ENCODE measurements around the gene KCNIP4.

The KCNIP4 gene

DNA sequence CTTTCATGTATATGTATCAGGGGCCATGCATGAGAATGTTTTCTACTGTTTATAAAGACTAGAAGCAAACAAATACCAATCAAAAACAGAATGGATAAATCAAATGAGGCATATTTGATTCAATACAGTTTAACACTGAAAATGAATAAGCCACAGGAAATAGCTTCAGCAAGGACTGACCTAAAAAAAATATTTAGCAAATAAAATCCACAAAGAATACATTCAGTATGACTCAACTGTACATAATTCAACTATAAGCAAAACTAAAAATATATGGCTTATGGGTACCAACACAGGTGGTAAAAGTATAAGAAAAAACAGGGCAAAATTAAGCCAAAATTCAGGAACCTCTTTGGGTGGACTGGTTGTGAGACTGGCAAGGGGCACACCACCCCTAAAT lies 112.9 kb downstream of the KCNIP4 start:
- no peak for DNase-seq

DNA sequence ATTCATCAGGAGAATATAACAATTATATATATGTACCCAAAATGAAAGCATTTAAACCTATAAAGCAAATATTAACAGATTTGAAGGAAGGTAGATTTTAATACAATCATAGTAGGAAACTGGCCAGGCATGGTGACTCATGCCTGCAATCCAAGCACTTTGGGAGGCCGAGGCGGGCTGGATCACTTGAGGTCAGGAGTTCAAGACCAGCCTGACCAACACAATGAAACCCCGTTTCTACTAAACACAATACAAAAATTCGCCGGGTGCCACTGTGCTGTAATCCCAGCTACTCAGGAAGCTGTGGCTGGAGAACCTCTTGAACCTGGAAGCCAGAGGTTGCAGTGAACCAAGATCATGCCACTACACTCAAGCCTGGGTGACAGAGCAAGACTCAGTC lies 118.3 kb downstream of the KCNIP4 start:
- no peak for DNase-seq

DNA sequence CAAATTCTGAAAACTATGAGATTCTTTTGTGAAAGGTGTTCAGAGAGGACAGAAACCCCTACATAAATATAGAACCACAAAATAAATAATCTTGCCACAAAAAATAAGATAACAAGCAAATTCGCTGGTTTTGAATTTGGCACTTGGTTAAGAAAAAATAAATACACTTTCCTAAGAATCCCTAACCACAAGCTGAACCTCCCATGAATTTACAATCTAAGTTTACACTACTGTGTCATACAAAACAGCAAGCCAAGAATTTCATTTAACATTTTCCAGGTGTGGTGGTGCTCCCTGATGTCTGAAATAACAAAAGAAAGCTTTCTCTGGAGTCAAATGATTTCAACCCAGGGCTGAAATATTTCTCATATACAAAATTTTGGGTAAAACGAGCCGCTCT lies 121.0 kb downstream of the KCNIP4 start:
- DNase-seq, result no peak

DNA sequence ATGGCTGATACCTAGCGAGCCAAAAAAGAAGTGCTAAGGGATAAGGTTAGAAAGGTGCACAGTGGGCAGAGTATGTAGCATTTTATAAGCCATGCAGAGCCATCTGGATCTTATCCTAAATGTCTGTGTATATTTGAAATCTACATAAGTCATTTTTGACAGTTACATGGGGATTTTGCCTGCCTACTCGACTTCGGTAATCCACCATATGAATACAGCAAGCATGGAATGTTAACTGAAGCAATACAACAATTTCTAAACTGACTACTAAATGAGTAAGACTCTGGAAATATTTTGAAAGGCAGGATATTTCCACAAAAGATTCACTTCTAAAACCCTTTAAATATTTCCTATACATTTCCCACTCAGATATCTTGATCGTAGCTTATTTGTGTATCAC lies 122.5 kb downstream of the KCNIP4 start:
- no peak for DNase-seq

DNA sequence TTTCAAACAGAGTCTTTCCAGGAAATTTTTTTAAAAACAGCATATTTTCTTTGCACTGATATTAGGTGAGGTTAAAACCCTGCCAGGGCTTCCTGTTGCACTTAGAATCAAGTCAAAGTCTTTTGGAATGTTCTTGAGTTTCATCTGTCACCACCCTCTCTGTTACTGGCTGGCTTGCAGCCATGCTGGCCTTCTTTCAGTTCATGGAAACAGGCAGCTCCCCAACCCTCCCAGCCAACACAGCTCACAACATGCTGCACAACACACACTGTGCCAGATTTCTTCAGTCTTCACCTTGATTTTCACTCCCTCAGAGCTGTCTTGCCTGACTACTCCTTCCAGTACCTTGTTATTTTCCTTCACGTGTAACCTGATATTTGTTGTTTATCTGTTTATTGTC lies 129.5 kb downstream of the KCNIP4 start:
- DNase-seq, result no peak

DNA sequence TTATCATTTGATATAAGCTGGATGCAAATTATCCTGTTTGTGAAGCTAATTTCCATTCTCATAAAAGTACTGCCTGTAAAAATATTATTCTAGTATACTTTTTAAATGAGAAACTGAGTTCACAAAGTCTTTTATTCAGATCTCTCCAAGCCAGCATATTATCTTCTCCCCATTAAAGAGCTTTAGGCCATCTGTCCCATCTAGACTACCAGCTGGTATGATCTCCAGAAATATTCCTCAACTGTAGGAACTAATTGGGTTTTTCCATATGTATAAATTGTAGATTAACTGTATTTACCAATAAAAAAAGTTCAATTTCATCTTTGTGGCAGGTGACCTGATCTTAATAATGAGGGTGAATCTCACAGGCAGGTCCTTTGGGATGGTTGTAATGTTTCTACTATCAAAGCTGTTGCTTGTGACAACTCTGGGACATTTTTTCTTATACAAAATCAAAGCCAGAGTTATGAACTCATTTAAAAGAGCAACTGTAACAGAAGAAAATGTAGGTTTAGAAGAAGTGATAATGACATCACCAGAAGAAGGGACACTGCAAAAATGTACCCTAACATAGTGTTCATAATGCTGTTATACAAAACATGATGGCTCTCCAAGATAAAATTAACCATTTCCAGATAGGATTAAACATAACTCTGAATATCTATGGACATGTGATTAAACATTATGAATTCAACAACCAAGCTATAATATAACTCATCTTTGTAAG lies 132.8 kb downstream of the KCNIP4 start:
- no peak for DNase-seq

DNA sequence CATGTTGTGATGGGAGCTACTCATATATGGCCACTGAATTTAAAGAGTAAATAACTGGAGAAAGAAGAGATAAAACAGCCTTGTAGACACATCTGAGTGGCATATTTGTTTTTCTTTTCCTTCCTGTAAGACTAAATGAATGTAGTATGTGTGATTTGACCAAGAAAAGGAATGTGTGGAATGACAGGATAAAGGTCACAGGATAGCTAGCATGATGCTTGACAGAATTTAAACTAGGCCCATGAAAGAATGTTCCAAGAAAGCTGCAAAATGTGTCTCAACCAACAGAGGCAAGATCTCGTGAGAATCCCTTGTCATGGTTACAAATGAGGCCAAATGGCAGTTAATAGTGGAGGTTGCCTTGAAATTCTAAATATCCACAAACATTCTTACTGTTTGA lies 137.0 kb downstream of the KCNIP4 start:
- no peak for DNase-seq

DNA sequence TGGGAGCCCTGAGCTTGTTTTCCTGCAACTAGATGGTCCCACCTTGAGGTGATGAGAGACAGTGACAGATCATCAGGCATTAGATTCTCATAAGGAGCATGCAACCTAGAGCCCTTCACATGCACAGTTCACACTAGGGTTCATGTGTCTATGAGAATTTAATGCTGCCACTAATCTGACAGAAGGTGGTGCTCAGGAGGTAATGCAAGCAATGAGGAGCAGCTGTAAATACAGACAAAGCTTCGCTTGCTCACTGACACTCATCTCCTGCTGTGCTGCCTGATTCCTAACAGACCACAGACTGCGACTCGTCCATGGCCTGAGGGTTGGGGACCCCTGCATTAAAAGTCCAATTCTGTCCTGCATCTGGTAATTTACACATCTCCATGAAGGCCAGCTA lies 141.6 kb downstream of the KCNIP4 start:
- DNase-seq, result no peak

DNA sequence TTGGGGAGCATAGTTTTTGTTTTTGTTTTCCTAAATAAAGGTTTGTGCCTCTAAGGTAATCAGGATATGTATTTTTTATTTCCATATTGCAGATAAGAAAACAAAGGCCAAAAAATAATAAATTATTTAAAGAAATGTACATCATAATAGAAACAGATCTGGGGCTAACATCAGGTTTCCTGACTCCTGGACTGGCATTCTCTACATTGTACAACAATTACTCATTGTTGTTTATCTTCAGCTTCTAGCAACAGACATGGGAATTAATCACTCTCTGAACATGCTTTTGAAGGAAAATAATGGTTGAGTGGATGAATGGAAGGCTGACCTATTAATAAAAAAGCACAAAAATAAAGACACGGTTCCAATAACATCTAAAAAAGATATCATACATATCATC lies 146.2 kb downstream of the KCNIP4 start:
- DNase-seq, result no peak

DNA sequence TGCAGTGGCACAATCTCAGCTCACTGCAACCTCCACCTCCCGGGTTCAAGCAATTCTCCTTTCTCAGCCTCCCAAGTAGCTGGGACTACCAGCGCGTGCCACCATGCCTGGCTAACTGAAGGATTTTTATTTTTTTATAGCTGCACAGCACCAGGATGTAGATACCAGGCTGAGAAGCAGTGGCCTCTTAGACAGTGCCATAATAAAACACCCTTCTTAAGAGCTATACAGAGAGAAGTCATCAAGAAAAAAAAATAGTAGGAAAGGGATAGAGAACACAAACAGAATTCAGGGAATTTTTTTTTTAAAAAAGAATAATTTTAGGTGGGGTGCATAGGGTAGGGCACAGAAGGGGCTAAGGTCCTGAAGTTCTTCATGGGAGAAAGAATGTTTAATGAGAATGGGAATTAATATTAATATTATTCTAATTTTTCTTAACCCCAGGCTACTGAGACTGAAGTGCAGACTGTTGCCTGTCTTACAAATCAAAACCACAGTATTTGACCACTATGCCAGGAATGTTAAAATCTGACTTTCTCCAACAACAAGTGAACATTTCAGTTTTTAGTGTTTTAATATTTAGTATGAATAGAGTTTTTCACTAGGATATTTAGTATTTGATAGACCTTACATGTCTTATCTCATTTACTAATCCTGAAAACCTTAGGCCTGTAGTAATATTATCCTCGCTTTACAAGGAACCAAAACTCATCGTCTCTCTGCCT lies 146.7 kb downstream of the KCNIP4 start:
- DNase-seq, result no peak

DNA sequence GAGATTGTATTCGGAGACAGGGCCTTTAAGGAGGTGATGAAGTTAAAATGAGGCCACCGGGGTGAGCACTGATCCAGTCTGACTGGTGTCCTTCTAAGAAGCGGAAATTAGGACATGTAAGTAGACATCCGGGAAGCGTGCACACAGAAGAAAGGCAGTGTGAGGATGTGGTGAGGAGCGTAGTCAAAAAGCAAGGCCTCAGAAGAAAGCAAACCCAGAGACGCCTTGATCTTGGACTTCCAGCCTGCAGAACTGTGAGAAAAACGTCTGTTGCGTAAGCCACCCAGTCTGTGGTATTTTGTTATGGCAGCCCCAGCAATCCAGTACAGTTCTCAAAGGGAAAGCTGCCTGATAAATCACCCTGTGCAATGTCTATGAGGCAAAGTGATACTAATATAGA lies 153.5 kb downstream of the KCNIP4 start:
- DNase-seq, result no peak

DNA sequence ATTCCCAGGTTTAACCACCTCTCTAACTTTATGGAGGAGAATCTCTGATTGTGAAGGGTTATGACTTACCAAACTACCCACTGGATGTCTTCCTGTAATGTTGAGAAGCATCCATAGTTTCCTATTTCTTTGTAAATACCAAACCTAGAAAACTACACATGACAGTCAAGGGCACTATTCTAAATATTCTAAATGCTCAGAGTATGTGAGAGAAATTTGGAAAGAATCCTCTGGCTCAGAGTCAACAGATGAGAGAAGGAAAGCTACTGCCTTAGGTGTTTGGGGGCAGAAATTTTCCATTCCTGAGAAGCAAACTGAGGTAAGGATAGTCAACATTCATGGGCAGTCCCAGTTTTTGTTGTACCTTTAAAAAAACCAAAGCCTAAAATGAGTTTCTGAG lies 155.8 kb downstream of the KCNIP4 start:
- DNase-seq, result no peak

DNA sequence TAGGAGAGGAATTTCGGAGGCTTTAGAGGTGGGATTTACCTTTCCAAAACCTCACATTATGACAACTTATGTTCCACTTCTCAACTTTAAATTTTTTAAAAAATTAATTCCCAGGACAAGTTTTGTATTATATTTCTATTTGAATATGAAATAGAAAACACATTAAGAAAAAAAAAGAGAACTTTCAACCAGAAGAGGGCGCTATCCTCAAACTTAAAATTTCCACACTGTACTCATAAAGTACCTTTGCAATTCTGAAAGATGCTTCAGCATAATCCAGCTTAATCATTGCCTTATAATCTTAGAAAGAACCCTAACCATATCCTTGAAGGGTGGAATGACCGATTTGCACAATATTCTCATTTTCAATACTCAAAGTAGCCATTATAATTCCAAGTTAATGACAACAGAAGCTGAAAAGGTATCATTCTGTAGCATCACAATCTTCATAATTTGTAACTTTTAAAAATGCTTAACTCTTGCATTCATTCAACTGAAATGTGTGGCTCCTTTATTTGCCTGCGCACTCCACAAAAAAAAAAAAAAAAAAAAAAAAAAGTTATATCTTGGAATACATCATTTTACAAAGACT lies 158.0 kb downstream of the KCNIP4 start:
- no peak for DNase-seq

DNA sequence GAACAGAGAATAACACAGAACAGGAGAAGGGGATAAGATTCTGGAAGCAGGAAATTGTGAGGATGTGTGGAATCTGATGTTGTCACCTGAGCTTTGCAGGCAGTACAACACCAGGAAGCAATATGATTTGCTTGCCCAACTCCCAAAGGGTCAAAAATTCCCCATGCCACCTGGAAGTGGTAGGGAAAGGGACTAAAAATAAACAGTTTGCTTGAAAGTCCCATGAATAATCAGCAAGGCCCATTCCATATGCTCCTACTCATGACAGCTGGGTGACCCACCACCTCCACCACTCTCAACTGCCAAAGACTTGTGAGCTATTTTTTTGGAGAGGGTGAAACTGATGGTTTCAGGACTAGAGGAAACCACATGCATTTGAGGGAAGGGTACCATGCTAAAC lies 168.4 kb downstream of the KCNIP4 start:
- DNase-seq, result no peak

DNA sequence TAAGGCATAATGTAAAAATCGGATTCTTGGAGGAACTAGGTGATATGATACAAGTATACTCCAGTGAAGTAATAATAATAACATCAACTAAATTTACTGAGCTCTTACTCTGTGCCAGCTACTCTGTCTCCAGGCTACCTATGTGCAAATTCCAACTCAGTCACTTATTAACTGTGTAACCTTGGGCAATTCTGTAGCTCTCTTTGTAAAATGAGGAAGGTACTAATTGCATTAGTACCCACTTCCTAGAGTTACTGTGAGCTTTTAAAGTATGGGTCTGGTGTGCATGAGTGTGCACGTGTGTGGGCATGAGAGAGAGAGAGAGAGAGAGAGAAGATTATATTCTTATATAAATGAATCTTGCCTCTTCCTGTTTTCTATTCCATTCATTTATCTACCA lies 169.9 kb downstream of the KCNIP4 start:
- DNase-seq, result no peak

DNA sequence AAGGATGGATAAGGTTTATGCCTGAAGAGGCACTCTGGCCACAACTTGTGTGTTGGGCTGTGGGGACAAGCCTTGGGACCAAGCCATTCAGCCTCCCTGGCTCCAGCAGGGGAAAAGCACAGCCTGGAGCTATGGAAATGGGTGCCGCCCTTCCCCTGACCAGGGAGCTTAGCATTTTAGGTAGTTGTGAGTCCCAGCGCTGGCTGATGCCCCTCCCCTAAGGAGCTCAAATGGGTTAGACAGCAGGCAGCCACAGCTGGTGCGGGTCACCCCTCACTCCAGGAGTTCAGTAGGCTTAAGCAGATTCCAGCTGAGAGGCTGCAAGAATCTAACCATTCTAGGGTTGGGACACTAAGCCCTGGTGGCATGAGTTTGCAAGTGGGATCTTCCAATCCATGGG lies 172.9 kb downstream of the KCNIP4 start:
- no peak for DNase-seq

DNA sequence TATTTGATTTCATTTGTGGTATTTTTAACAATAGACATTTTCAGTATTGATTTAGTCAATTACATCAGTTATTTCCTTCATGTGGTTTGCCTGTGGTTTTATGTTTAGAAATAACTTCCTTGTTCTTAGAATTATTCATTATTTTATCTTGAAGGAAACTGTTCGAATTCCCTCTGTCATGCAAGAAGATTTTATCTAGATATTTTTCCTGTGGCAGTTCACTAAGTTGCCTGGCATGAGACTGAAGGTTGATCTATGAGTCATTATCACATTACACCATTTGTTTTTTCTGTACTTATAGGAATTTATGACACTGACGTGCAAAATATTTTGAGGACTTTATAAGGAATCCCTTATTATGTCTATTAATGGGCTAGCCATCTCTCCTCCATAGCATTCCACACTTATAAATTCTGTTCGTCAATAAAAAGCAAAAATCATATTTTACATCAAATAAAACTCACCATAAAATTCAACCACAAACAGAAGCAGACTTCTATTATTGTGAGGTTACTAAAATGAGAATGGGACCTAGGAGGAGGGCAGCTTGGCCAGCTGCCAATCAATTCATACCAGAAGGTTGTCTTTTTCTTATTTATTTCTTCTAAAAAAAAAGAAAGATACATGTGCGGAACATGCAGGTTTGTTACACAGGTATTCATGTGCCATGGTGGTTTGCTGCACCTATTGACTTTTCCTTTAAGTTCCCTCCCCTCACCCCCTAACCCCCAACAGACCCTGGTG lies 179.0 kb downstream of the KCNIP4 start:
- no peak for DNase-seq

DNA sequence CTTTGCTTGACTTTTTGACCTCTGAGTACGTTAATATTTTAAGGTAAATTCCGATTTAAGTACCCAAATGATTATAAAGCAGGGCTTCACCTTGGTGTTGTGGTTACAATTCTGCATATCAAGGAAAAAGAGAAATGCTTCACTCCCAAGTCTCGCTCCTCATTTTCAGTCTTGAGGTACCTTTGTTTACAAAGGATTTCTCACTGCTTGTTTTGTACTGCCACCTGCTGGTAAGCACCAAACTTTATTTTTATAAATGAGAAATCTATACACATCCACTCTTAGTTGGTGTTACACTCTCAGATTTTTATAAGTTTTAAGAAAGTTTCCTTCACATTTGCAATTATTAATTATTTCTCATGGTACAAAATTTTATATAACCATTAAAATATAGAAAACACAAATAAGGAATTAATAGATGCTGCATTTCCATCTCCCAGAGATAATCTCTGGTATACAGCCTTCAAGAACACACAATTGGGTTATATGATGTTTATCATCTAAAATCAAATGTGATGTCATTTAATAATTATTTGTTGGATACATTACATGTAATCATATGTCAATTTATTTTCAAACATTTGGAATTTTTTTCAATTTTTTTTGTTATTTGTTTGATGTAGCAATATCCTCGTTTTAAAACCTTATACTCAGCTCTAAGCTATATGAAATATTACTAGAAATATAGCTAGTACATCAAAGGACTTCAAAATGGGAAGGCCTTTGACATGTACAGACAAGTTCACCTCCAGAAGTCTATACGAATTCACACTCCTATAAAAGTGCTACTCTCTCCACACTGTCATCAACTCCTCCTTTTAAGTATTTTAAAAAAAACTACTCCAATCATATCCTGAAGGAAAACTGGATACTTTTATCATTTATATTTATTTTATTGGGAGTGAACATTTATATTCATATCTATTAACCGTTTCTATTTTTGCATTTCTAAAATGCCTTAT lies 179.9 kb downstream of the KCNIP4 start:
- DNase-seq, result no peak

DNA sequence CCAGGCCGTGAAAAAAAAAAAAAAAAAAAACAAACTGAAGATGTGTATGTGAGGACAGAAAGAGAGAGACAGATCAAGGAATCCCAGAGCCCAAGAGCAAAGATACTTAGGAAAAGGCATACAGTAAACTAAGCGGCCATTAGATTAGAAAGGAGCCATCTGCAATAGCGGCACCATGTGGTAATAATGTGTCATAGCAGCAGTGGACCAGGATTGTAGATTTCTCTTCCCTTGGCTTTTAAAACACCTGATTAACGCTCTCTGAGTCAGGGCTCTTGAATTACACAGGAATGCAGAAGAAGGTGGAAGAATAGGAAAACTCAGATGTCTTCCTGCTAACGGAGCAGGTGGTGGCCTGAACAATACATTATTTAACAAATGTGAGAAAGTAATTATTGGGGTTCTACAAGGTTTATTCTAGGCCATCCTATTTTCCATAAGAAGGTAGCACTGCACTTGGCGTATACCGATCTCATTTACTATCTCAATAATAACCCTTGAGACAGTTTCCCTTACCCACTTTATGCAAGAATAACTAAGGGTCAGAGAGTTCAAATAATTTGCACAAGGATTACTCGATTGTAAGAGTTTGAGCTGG lies 182.7 kb downstream of the KCNIP4 start:
- DNase-seq, result no peak

DNA sequence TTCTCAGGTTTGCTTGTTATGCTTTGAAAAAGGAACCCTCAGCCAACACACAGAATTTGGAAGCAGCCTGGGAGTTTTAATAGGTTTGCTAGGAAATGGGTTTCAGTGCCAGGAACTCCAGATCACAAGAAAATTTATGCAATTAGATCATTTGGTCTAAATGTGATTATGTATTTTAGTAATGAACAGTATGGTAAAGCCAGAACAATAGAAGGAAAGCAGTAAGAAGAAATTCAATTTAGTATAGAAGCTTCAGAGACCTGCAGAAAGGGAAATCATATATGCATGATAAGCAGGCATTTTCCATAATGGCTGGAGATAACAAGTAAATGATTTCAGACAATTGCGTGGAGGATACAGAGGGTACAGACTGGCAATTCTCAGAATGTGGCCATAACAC lies 184.7 kb downstream of the KCNIP4 start:
- DNase-seq, result no peak

DNA sequence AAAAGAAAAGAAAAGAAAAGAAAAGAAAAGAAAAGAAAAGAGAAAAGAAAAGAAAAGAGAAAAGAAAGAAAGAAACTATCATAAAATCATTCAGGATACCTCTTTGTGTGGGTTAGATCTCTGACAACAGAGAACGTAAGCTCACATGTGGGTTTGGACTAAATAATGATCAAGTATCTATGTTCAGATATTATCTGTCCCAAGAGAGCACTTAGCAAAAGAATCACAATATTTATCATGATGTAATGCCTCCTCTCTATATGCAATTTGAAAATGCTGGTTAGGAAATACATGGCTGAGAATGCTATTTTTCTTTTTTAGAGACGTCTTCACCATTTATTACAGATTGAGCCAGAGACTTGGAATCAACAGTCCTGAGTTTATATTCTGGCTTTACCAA lies 191.3 kb downstream of the KCNIP4 start:
- no peak for DNase-seq

Data from effector CD4-positive, alpha-beta T cell (primary cell).